GM18873 (cell line): ENCODE data around the gene SSX2IP.
"Not testable (repeated sequence)": the region's sequence is repeated elsewhere in the genome, so short reads cannot be mapped to it uniquely, and the experiment has no call there.

Experiments used
- ATAC-seq: cut with Tn5 transposase; IDR thresholded peaks from one replicate; pipeline ENCODE4 v1.9.1; 2021; ENCODE audit warnings: mild to moderate bottlenecking, moderate library complexity, moderate number of reproducible peaks; ENCODE audit not compliant: unreplicated experiment, low FRiP score

The SSX2IP gene, protein sequence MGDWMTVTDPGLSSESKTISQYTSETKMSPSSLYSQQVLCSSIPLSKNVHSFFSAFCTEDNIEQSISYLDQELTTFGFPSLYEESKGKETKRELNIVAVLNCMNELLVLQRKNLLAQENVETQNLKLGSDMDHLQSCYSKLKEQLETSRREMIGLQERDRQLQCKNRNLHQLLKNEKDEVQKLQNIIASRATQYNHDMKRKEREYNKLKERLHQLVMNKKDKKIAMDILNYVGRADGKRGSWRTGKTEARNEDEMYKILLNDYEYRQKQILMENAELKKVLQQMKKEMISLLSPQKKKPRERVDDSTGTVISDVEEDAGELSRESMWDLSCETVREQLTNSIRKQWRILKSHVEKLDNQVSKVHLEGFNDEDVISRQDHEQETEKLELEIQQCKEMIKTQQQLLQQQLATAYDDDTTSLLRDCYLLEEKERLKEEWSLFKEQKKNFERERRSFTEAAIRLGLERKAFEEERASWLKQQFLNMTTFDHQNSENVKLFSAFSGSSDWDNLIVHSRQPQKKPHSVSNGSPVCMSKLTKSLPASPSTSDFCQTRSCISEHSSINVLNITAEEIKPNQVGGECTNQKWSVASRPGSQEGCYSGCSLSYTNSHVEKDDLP

DNA sequence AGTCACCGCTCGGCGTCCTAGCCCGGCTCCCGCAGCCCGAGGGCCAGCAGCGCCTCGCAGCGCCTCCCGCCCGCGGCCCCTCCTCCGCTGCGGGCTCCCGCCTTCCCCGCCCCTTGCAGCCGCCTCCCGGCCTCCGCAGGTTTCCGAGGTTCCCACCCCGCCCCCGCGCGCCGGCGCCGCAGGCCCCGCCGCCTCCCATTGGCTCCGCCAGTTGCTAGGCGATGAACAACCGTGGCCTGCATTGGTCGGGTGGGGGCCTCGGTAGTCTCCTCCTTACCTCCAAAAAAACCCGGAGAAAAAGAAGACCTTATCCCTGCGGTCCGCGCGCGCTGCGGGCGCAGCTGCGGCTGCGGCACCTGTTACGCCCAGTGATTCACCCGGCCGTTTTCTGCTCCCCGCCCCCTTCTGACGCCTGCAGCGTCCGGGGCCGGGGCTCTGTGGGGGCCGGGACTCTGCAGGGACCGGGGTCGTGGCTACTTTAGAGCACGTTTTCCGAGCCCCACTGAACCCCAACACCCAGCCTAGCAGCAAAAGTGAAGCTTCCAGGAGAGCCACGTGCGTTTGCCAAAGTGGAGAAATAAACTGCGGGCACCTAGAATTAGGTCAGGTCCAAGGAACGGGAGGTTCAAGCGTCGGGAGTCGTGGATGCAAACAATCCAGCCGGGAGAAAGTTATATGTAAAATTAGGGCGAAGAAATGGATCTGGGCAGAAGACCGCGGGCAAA lies at the start of gene SSX2IP:
TSS of gene SSX2IP (minus strand) at position 65 of the 725 bp plus-strand sequence. CDS start 19,242 bp downstream, outside the sequence.
- peak; percentile 93 for ATAC-seq

DNA sequence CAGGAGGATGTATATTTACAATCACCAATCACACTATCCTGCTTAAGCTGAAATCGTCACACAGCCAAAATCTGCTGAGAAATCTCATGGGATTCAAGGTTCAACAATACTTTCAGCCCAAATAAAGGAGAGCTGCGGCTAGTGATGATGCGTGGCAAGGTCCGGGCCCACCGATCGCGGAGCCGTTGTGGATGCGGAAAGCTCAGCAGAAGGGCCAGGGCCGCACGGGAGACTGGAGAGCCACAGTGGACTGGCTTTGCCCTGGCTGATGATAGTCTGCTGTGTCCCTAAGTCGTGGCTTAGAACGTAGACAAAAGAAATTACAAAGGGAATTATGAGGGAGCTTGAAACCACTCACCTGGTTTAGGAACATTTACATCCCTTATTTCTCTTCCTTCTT lies 48.0 kb upstream of the SSX2IP start:
- ATAC-seq: no peak

DNA sequence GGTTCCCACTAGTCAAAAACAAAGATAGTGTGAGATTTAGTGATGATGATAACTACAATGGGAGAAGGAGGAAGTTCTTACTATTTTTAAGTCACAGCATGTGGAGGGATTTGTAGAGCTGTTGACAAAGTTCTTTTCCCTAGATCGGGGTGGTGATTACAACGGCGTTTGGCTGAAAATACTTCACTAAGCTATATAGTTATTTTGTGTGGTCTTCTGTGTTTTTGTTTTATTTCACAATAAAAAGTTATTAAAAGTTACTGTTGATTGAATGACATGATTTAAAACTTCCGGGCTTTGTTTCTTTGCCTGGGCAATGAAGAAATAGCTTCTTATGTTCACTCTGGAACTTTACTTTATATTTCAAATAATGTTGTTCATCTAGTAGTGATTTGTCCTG lies 47.3 kb upstream of the SSX2IP start:
- ATAC-seq: no peak

DNA sequence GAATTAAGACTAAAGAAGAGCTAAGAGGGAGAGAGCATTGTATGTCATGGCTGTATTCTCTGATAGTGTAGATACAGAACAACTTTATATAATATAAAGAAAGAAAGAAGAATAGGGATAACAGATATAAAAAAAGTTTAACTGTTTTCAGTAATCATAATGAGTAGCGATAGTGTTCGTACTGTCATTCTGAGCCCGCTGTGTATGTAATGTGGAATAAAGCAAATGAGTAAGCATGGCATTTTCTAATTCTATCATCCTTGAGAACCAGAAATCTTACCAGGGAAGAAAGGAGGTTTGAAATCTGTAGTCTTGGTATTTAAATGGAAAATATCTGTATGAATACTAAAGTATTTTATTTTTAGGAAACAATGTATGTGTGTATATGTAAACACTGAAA lies 46.7 kb upstream of the SSX2IP start:
- no peak for ATAC-seq

DNA sequence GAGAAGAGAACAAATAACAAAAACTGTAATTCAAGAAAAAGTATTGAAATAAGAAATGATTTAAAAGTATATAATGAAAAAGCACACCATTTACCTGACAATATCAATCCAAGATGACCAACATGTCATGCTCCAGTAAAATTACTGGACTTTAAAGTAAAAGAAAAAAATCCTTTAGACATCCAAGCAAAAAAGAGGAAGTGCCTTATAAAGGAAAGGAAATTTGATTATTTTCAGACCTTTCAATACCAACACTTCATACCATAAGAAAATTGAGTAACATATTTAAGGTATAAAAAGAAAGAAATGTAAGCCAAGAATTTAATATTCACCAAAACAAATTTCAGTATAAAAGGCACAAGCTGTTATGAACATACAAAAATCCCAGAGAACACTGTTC lies 46.2 kb upstream of the SSX2IP start:
- ATAC-seq: no peak

DNA sequence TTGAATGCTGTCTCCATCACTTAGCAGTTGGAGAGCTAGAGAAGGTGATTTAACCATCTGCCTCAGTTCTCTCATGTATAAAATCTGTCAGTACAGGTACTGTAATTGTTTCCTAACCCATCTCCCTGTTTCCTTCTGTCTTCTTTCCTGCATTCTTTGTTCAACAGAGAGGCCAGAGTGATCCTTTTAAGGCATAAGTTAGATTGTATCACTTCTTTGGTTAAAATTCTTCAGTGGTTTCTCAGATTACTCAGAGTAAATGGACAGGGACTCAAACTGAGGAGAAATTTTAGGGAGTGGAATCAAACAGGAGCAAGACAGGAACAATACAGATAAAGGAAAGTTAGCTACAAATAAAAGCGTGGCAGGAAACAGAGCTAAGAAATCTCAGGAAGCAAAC lies 45.2 kb upstream of the SSX2IP start:
- no peak for ATAC-seq

DNA sequence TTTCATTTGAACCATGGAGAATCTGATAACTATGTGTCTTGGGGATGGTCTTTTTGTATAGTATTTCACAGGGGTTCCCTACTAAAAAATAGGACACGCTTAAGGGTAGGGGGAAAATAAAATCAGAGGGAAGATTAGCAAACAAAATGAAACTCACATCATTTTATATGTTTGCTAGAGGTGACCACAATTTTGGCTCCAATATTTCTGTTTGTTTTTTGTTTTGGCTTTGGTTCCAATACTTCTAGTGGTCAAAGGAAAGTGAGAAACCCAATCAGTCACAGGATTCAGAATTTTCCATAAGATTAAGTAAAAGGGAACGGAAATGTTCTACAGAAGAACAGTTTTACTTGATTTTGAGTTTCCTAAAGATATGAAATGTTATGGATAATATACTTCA lies 42.3 kb upstream of the SSX2IP start:
- ATAC-seq: no peak

DNA sequence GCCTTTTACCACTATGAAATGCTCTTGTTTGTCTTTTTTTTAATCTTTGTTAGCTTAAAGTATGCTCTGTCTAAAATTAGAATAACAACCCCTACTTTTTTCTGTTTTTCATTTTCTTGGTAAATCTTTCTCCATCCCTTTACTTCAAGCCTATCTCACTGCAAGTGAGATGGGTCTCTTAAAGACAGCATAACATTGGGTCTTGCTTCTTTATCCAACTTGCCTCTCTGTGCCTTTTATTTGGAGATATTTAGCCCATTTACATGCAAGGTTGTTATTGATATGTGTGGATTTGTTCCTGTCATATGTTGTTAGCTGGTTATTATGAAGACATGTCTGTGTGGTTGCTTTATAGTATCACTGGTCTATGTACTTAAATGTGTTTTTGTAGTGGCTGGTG lies 41.3 kb upstream of the SSX2IP start:
- ATAC-seq: no peak

DNA sequence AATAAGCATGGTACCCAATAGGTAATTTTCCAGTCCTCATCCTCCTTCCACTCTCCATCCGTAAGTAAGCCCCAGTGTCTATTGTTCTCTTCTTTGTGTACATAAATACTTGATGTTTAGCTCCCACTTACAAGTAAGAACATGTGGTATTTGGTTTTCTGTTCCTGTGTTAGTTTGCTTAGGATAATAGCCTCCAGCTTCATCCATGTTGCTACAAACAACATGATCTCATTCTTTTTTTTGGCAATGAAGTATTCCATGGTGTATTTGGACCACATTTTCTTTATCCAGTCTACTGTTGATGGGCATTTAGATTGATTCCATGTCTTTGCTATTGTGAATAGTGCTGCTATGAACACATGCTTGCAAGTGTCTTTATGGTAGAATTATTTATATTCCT lies 37.5 kb upstream of the SSX2IP start:
- not testable (repeated sequence) for ATAC-seq

DNA sequence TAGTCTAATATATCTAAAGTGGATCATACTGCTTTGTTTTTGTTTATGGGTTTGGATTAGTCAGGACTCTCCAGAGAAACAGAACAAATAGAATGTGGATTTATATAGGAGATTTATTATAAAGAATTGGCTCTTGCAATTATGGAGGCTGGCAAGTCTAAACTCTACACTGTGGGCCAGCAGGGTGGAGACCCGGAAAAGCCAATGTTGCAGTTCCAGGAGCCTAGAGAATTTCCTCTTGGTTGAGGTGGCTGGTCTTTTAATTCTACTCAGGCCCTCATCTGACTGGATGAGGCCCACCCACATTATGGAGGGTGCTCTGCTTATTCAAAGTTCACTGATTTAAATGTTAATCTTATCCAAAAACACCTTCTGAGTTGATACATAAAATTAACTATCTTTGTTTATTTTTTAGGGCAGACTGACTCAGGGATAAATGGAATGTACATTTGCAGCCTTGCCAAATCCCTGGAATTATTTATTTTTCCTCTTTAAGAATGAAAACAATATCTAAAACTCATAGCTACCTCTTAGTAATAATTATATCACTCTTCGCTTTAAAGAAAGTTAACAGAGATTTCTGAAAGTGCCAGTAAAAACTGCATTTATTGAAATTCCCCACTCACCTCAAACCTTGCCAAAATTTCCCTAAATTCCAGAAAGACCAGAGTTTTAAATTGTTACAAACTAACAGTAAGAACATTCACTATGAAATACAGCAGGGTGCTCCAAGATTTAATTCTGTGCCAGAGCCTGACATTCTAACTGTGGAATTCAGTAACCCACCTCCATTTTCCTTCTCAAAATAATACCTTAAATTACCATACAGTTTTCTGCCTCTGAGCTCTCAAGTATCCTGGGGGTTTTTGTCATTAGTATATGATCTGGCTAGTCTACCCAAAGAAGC lies 36.6 kb upstream of the SSX2IP start:
- ATAC-seq: no peak

DNA sequence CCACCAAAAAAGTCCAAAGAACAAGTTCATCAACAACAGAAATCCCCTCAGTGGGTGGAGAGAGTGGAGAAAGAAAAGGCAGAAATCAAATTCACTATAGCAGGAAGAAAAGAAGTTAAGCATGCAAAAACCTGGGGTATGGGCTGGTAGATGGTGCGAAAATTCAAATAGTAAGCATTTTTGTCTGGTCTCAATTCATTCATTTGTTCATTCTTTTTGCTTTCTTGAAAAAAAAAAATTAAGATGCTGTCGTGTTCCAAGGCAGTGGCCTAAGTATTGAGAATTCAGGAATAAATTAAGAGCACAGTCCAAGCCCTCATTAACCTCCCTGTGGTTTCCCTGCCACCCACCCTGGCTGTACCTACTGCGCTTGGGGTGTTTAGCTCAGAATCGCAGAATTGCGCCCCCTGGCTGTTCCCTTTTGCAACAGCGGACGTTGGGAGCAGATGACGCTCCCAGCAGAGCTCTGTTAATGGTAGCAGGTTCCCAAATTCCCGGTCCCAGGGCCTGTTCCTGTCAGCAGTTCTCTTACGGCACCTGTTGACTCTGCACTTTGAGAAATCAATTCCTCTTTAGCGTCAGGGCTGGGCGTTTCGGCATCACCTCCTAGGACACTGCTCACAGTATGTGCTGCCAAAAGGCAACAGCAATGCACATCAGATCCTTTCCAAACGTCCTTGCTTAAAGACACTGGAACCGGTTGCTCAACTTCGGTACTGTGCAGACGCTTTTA lies 34.0 kb upstream of the SSX2IP start:
- no peak for ATAC-seq

DNA sequence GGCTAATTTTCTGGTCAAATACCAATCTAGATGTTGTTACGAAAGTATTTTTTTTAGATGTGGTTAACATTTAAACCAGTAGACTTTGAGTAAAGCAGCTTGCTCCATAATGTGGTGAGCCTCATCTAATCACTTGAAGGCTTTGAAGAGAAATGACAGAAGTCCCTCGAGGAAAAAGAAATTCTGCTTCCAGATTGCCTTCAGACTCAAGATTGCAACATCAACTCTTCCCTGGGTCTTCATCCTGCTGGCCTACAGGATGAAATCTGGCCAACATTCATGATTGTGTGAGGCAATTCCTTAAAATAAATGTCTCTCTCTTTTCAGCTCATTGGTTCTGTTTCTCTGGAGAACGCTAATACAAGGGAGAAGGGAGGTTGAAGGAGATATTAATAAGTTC lies 32.5 kb upstream of the SSX2IP start:
- ATAC-seq: no peak

DNA sequence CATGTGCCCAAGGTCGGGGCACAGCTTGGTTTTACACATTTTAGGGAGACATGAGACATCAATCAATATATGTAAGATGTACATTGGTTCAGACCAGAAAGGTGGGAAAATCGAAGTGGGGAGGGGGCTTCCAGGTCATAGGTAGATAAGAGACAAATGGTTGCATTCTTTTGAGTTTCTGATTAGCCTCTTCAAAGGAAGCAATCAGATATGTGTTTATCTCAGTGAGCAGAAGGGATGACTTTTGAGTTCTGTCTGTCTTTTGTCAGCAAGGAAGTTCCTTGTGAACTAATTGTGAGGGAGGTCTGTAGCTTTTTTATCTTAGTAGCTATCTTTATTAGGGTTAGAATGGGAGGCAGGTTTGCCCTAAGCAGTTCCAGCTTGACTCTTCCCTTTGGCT lies 31.6 kb upstream of the SSX2IP start:
- ATAC-seq: not testable (repeated sequence)

DNA sequence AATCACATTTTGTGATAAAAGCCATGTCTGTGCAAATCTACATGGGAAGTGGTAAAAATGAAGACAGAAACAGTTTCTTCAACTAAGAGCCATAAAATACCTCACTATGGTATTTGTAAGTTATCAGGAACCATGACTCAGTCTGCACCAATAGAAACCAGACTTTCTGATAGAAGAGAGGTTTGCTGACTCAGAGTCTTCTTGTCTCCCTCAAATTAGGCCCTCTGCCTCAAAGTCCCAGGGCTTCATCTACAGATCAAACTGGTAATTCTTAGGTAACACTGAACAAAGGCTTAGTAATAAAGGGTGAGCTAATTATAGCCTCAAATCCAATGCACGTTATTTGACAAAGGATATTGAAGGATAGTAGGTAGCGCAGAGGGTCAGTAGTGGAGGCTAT lies 30.9 kb upstream of the SSX2IP start:
- no peak for ATAC-seq

DNA sequence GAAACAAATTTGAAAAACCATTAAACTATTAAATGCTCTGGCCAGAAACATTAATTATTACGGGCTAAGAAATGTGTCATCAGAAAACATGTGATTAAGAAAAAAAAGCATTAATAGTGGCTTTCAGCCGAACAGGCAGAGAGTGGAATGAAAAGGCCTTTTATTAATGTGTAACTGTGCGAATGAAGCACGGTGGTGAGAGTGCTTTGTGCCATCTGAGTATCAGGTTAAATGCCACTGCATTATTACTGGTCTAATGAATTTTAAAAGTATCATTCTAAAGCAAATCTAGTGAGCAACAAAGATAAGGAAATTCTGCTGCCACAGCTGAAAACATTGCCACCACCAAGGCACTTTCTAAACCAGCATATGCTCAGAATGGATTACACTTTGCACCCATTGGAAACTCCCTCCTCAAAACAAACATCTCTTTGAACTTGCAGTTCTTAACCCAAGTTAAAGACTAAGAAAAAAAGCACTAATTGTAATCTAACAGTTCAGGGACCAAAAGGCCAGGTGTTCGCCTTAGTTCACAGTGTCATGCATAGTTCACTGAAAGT lies 30.0 kb upstream of the SSX2IP start:
- ATAC-seq: peak; percentile 54

DNA sequence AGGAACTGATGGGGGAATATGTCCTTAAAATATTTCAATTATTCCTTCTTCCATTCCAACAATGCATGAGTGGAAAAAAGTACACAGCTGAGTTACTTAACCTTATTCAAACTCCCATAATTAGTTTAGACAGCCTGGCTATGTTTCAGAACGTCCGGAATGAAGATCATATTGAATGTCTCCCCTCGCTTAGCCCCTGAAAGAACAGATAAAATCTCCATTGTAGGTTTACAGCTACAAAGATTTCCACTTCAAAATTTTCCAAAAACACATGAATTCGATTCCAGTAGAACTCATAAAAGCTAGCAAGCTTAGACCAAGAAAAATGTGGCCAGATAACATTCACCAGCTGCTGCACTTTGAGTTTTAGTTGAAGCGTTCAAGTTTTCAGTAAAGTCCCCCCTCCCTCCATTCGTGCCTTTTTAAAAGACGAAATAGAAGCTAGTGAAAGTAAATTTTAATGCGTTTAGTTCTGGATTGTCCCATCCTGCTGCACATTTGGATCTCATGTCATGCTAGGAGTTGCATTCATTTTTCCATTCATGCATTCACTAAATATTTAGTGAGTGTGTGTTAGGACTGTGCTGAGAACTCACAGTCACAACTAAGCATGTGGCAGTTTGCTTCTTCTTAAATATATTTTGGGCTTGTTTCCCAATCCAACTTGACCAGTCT lies 29.4 kb upstream of the SSX2IP start:
- ATAC-seq: no peak

DNA sequence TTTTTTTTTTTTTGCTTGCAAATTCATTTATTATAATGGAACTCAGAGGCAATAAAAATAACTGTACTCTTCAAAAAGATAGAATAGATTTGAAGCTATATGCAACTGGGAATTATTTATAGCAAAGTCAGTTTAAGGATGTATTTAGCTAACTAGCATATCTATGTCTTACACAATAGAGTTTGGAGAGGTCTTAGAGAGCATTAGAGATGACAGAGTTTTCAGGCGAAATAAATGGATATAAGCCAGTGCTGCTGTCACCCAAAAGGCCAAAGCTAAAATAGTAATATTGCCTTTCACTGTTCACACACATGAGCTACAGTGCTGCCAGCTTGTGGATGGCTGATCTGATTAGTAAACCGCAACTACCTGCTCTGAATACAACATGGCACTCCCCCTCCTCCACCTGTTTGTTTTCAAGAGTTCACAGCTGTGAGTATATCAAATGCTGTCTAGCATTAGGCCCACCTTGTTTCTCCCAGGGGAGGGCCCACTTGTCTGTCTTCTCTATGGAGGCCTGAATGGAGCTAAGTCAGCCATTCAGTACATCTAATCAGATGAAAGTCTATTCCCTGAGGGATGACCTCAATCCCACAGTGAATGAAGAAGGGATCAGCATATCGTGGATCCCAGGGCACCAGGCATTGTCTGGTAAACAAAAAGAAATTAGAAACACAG lies 25.2 kb upstream of the SSX2IP start:
- ATAC-seq: no peak

DNA sequence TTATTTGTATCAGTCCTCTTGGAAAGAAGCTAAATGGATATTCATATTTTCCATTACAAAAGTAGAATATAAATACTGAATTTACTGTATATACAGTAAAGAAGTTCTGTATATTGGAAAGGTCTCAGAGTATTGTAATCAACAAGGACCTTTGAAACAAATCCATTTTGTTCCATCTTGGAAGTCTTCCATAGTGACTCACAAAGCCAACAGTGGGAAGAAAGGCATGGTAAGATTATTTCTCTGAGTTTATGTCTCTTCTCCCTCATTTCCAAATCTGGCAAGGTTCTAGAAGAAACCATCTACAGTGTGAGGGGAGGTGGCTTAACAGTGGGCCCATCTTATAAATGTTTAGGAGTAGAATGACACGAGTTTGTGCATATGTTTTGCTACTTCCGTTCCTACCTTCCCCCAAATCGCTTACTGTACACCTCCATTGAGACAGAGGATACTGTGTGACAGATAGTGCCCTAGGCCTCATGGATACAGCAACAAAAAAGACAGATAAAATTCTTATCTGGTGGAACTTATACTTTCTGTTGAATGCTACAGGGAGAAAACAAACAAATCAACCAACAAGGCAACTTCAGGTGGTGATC lies 22.1 kb upstream of the SSX2IP start:
- no peak for ATAC-seq
